Measurements from ENCODE around the gene VWA3B. TPM values are rescaled to one million over a fixed set of nuclear protein-coding genes. Genes with fewer than 3 reads are reported as not detected.

The VWA3B gene
- total RNA-seq, 1 experiment from 2014 or later = not detected

GRCh38 chr2:98177986-98178385, 91.0 kb downstream of the VWA3B start:
- Histone ChIP-seq H4K8ac (replicated peaks; ENCODE audit: insufficient read length, low read depth, low read length) (no peak overlapping the region), H2AFZ (ENCODE audit: low read length) (no peak overlapping the region), H3K14ac (ENCODE audit: insufficient read depth, low read length) (no peak overlapping the region), H3K23me2 (ENCODE audit: insufficient read length, low read depth, low read length, poor library complexity, severe bottlenecking) (no peaks in the 10 kb centered on the region), H2BK20ac (ENCODE audit: low read depth, low read length, poor library complexity, severe bottlenecking) (no peak overlapping the region), H2BK15ac (ENCODE audit: low read depth, low read length) (no peak overlapping the region), H2BK12ac (ENCODE audit: insufficient read length, low read depth, low read length) (no peak overlapping the region), H3K4me1 (ENCODE audit: insufficient read depth, low read length) (no peaks in the 10 kb centered on the region), H4K91ac (ENCODE audit: insufficient read length, low read depth, low read length) (no peak overlapping the region), H3K9me3 (ENCODE audit: control insufficient read depth, low read depth, low read length) (no peaks in the 10 kb centered on the region), H3K23ac (ENCODE audit: insufficient read length, low read depth, low read length) (no peak overlapping the region), H2BK5ac (ENCODE audit: insufficient read length, low read length) (no peak overlapping the region), H3K4ac (ENCODE audit: low read depth, low read length) (no peak overlapping the region), H3K79me1 (ENCODE audit: insufficient read depth, low read depth, low read length, poor library complexity, severe bottlenecking) (no peaks in the 10 kb centered on the region), H4K5ac (ENCODE audit: insufficient read length, low read depth, low read length) (no peak overlapping the region), H3K56ac (ENCODE audit: insufficient read length, low read depth, low read length) (no peak overlapping the region), H3K18ac (ENCODE audit: insufficient read length, low read depth, low read length) (no peak overlapping the region), H3K9ac (ENCODE audit: extremely low read depth, insufficient read length, low read length) (no peak overlapping the region), H3K27me3 (ENCODE audit: insufficient read depth, low read length) (no peaks in the 10 kb centered on the region), H2AK5ac (ENCODE audit: insufficient read length, low read length) (no peak overlapping the region), H3K4me2 (ENCODE audit: insufficient read depth, insufficient read length, low read length) (no peak overlapping the region), H3K79me2 (ENCODE audit: insufficient read depth, low read length) (no peaks in the 10 kb centered on the region), H4K20me1 (ENCODE audit: control insufficient read depth, insufficient read depth, insufficient read length) (no peaks in the 10 kb centered on the region), H3K27ac (ENCODE audit: insufficient read length, low read depth, low read length) (no peak overlapping the region), H2BK120ac (ENCODE audit: low read depth, low read length, poor library complexity, severe bottlenecking) (no peak overlapping the region), H3T11ph (ENCODE audit: low read length) (no peak overlapping the region)
- Mint-ChIP-seq H3K4me3 (no peak overlapping the region), H3K36me3 (ENCODE audit: insufficient read depth in 1 of 3, low read depth in 3 of 3) (no peaks in the 10 kb centered on the region), H3K9me3 (no peaks in the 10 kb centered on the region), H3K27me3 (ENCODE audit: low read depth) (peaks cover 5% of the 10 kb centered on the region), H3K4me1 (peaks cover 24 to 27% of the 10 kb centered on the region in 2 experiments), H3K27ac (peak overlapping the region in 1 of 3 experiments; percentile 40; a peak in 1 of 7 replicates)
- TF ChIP-seq, protein P1, sequence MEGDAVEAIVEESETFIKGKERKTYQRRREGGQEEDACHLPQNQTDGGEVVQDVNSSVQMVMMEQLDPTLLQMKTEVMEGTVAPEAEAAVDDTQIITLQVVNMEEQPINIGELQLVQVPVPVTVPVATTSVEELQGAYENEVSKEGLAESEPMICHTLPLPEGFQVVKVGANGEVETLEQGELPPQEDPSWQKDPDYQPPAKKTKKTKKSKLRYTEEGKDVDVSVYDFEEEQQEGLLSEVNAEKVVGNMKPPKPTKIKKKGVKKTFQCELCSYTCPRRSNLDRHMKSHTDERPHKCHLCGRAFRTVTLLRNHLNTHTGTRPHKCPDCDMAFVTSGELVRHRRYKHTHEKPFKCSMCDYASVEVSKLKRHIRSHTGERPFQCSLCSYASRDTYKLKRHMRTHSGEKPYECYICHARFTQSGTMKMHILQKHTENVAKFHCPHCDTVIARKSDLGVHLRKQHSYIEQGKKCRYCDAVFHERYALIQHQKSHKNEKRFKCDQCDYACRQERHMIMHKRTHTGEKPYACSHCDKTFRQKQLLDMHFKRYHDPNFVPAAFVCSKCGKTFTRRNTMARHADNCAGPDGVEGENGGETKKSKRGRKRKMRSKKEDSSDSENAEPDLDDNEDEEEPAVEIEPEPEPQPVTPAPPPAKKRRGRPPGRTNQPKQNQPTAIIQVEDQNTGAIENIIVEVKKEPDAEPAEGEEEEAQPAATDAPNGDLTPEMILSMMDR (conservative IDR thresholded peaks at IDR 0.05) = no peak
- WGBS (ENCODE audit: extremely low coverage, insufficient read length, low lambda C conversion rate) = no CpG with 5 or more reads among the region's 6 CpGs
- no peak for DNase-seq
